ENCODE measurements around the gene NGRN. TPM values are rescaled to one million over a fixed set of nuclear protein-coding genes. Genes with fewer than 3 reads are reported as not detected.
"Not testable (repeated sequence)": the region's sequence is repeated elsewhere in the genome, so short reads cannot be mapped to it uniquely, and the experiment has no call there.

Gene NGRN
- total RNA-seq, 3 donors from 2014 or later, result 41.7 to 111 (median 54.1) TPM

GRCh38 chr15:90294159-90294558 is 28.7 kb downstream of the NGRN start:
- H3K9me3 ChIP-seq, result no peaks in the 10 kb centered on the region
- DNase-seq, result no peak
- TF ChIP-seq CTCF (IDR thresholded peaks at IDR 0.05), result no peak
- no peaks in the 10 kb centered on the region for H3K36me3 ChIP-seq (ENCODE audit: low read depth)
- peaks cover 6% of the 10 kb centered on the region for H3K4me1 ChIP-seq (ENCODE audit: low read depth)
- intact Hi-C loops (cut with DNase I, micrococcal nuclease), result no loop called here
- ATAC-seq, result no peak
- no peak overlapping the region for H3K4me3 ChIP-seq

- no peak for DNase-seq
- Histone ChIP-seq H3K4me3 (no peak overlapping the region), H3K36me3 (ENCODE audit: low read depth) (no peaks in the 10 kb centered on the region), H3K4me1 (ENCODE audit: low read depth) (peaks cover 6% of the 10 kb centered on the region), H3K9me3 (no peaks in the 10 kb centered on the region)
- no peak for TF ChIP-seq CTCF (IDR thresholded peaks at IDR 0.05)
- ATAC-seq, result no peak
- intact Hi-C loops (cut with DNase I, micrococcal nuclease), result no loop called here
Measured at GRCh38 chr15:90294601-90295269, 29.3 kb downstream of the NGRN start.

GRCh38 chr15:90295270-90295648 is 29.8 kb downstream of the NGRN start:
- no peak overlapping the region for H3K4me3 ChIP-seq
- intact Hi-C loops (cut with DNase I, micrococcal nuclease), result no loop called here
- ATAC-seq, result no peak
- no peak for TF ChIP-seq CTCF (IDR thresholded peaks at IDR 0.05)
- peaks cover 6% of the 10 kb centered on the region for H3K4me1 ChIP-seq (ENCODE audit: low read depth)
- H3K9me3 ChIP-seq, result no peaks in the 10 kb centered on the region
- no peak for DNase-seq
- H3K36me3 ChIP-seq (ENCODE audit: low read depth), result no peaks in the 10 kb centered on the region

GRCh38 chr15:90296316-90296884 is 30.9 kb downstream of the NGRN start:
- DNase-seq; ATAC-seq; H3K4me3 ChIP-seq; H3K9me3 ChIP-seq; intact Hi-C loops (cut with DNase I, micrococcal nuclease); H3K36me3 ChIP-seq (ENCODE audit: low read depth); H3K4me1 ChIP-seq (ENCODE audit: low read depth): not testable (repeated sequence)

- DNase-seq (no peak), ATAC-seq (no peak)
- H3K4me3 ChIP-seq, result no peak overlapping the region
- H3K4me1 ChIP-seq (ENCODE audit: low read depth), result peaks cover 6% of the 10 kb centered on the region
- H3K36me3 ChIP-seq (ENCODE audit: low read depth), result no peaks in the 10 kb centered on the region
- no peak for TF ChIP-seq CTCF (IDR thresholded peaks at IDR 0.05)
- H3K9me3 ChIP-seq, result no peaks in the 10 kb centered on the region
- intact Hi-C loops (cut with DNase I, micrococcal nuclease), result no loop called here
Measured at GRCh38 chr15:90297021-90297420, 31.5 kb downstream of the NGRN start.

- Histone ChIP-seq H3K9me3 (no peaks in the 10 kb centered on the region), H3K36me3 (ENCODE audit: low read depth) (no peaks in the 10 kb centered on the region), H3K4me3 (no peak overlapping the region), H3K4me1 (ENCODE audit: low read depth) (no peaks in the 10 kb centered on the region)
- DNase-seq (no peak), ATAC-seq (no peak)
- TF ChIP-seq CTCF (IDR thresholded peaks at IDR 0.05), result no peak
- intact Hi-C loops (cut with DNase I, micrococcal nuclease), result no loop called here
Measured at GRCh38 chr15:90300541-90300940, 35.1 kb downstream of the NGRN start.

Data from mucosa of descending colon (tissue), 3 donors.